ENCODE results near the gene MIB2.

- TF ChIP-seq CTCF (IDR thresholded peaks at IDR 0.05): no peak
- TF ChIP-seq POLR2A (IDR thresholded peaks at IDR 0.05): no peak
Observed at GRCh38 chr1:1602304-1602967, 12.9 kb upstream of the MIB2 start.
